SW 1271 (cell line): Measurements from ENCODE around the gene PRDM16.

ENCODE experiments used
- DNase-seq, 2 experiments: peaks; one replicate each; lab custom pipeline; 2025; lab: John Stamatoyannopoulos, UW

Gene PRDM16

GRCh38 chr1:3432306-3432705 is 363.3 kb downstream of the PRDM16 start:
- DNase-seq, result no peak

GRCh38 chr1:3433076-3433475 is 364.1 kb downstream of the PRDM16 start:
- DNase-seq, result no peak

DNA sequence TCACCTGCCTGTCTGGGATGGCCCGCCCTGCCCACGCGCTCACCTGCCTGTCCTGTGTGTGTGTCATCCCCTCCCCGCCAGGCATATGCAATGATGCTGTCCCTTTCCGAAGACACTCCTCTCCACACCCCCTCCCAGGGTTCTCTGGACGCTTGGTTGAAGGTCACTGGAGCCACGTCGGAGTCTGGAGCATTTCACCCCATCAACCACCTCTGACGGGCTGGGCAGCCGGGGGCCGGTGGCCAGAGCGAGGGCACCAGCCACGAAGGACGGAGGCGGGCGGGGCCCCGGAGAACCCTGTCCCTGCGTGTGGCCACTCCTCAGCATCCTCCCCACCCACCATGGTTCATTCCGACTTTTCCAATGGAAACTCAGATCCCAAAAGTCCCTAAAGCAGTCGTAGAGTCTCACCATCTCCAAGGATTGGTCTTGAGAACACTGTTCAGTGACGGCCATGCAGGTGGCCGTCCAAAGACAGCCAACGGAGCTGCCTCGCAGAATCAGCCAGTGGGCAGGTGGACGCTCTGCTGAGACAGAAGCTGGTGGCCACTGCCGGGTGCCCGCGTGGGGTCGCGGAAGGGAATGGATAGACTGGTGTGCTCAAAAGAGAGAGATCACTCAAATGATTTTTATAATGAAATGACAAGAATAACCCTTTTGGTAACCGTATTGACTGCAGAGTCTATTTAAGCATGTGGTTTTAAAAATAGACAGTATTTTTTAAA is 364.8 kb downstream of the PRDM16 start:
- DNase-seq, result no peak

GRCh38 chr1:3434406-3435110 is 365.6 kb downstream of the PRDM16 start:
- no peak for DNase-seq

- no peak for DNase-seq
These were observed 366.7 kb downstream of the PRDM16 start for GRCh38 chr1:3435666-3436065.

- DNase-seq, result no peak
These were observed 367.4 kb downstream of the PRDM16 start for GRCh38 chr1:3436451-3436850.

- DNase-seq, result no peak
These were observed 367.9 kb downstream of the PRDM16 start for GRCh38 chr1:3436901-3437300.

DNA sequence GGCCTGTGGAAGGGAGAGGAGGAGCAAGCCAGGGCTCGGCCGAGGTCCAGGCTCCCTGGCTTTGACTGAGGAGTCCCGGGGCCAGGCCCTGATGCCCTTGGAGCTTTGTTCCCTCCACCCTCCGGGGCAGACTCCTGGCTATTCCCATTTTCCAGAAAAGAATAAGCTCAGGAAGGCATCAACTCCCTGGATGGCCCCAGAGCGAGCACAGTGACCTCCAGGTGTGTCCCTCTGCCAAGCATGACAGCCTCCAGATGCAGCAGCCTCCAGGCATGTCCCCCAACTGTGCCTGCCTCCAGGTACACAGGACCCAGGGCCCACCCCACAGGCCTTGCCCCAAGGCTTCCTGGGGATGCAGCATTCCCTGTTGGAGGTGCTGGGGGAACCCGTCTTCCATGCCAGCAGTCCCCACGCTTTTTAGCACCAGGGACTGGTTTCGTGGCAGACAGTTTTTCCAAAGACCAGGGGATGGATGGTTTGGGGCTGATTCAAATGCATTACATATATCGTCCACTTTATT is 369.7 kb downstream of the PRDM16 start:
- DNase-seq, result no peak

GRCh38 chr1:3439346-3440299 is 370.6 kb downstream of the PRDM16 start:
- no peak for DNase-seq

- DNase-seq, result no peak
These were observed 371.3 kb downstream of the PRDM16 start for GRCh38 chr1:3440300-3440681.

- no peak for DNase-seq
These were observed 371.9 kb downstream of the PRDM16 start for GRCh38 chr1:3440711-3441409.

- DNase-seq, result no peak
These were observed 372.4 kb downstream of the PRDM16 start for GRCh38 chr1:3441410-3441847.

- DNase-seq, result no peak
These were observed 372.9 kb downstream of the PRDM16 start for GRCh38 chr1:3441880-3442279.

DNA sequence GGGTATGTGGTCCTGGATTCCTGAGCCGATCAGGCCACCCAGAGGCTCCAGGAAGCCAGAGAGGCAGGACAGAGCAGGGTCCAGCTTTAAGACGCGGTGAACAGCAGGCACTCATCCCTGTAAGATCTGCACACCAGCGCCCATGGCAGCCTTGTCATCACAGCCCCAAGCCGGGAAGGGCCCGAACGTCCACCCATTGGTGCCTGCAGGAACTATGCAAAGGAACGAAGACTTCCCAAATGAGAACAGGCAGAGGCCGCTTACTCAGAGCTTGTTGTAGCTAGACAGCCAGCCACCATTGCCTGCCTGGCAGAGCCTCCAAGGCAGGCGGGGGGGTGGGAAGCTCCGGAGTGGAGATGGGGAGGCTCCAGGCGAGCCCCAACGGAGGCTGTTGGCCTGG is 373.3 kb downstream of the PRDM16 start:
- DNase-seq, result no peak

DNA sequence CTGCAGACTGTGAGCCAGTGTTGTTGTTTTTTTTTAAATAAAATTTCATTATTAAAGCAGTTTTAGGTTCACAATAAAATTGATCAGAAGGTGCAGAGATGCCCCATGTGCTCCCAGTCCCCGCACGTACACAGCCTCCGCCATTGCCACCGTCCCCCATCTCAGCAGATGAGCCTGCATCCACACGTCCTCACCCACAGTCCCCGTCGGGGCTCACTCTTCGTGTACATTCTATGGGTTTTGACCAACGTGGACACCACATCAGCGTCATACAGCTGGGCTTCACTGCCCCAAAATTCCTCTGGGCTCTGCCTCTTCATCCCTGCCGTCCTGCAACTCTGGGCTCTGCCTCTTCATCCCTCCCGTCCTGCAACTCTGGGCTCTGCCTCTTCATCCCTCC is 373.9 kb downstream of the PRDM16 start:
- no peak for DNase-seq

- DNase-seq, result no peak
These were observed 374.8 kb downstream of the PRDM16 start for GRCh38 chr1:3443807-3444206.

GRCh38 chr1:3444298-3444697 is 375.3 kb downstream of the PRDM16 start:
- no peak for DNase-seq

GRCh38 chr1:3444736-3445135 is 375.7 kb downstream of the PRDM16 start:
- DNase-seq, result no peak

DNA sequence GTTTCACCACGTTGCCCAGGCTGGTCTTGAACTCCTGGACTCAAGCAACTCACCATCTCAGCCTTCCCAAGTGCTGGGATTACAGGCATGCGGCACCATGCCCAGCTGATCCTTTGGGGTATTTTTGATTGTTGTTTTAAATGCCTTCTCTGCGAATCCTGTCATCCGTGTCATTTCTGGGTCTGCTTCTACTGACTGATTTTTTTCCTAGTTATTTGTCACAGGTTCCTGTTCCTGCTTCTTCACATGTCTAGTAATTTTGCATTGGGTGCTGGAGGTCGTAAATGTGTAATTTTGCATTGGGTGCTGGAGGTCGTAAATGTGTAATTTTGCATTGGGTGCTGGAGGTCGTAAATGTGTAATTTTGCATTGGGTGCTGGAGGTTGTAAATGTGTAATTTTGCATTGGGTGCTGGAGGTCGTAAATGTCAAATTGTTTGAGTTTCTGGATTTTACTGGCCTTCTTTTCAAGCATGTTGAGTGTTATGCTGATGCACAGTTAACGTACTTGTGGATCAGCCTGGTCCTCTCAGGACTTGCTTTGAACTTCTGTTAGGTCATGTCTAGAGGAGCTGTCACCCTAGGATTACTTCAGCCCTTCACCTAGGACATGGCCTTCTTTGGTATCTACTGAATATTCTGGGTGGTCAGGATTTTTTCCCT is 381.3 kb downstream of the PRDM16 start:
- DNase-seq, result no peak

- no peak for DNase-seq
These were observed 382.0 kb downstream of the PRDM16 start for GRCh38 chr1:3450983-3451382.
